HAP-1 (cell line): ENCODE data around the gene ATP5MC3.

Source experiments
- DNase-seq, 2 experiments: peaks; one replicate each; pipeline ENCODE4 v3.0.0-alpha.2; 2016 to 2020; ENCODE audit warnings: low spot score in 2 of 2
- H3K27me3 ChIP-seq: fragments of 250-450 bp; sonication (Bioruptor Pico); 2 replicates; pipeline ENCODE4 v1.5.1; 2020; ENCODE audit warnings: low read depth, mild to moderate bottlenecking, moderate library complexity
- H3K36me3 ChIP-seq: fragments of 250-450 bp; sonication (Bioruptor Pico); replicated peaks from 2 replicates; pipeline ENCODE4 v1.5.1; 2020; ENCODE audit warnings: mild to moderate bottlenecking
- H3K4me1 ChIP-seq: fragments of 250-450 bp; sonication (Bioruptor Pico); 2 replicates; pipeline ENCODE4 v1.5.1; 2020; ENCODE audit warnings: mild to moderate bottlenecking
- H3K4me3 ChIP-seq: fragments of 250-450 bp; sonication (Bioruptor Pico); 2 replicates; pipeline ENCODE4 v1.5.1; 2020; ENCODE audit warnings: mild to moderate bottlenecking, moderate library complexity
- H3K9me3 ChIP-seq: fragments of 250-450 bp; sonication (Bioruptor Pico); 2 replicates; pipeline ENCODE4 v1.5.1; 2020; ENCODE audit warnings: mild to moderate bottlenecking, moderate library complexity
- in situ Hi-C: fragments of 300-500 bp; cut with MboI; formaldehyde crosslinking; loops from 3 replicates; pipeline ENCODE4 v1.14.3; 2020; ENCODE audit warnings: low sequenced_read_pairs, inconsistent platforms, mixed read lengths

The ATP5MC3 gene

GRCh38 chr2:175158894-175159293, 22.6 kb downstream of the ATP5MC3 start:
- Histone ChIP-seq H3K36me3 (no peaks in the 10 kb centered on the region), H3K27me3 (no peaks in the 10 kb centered on the region), H3K4me1 (peaks cover 15% of the 10 kb centered on the region), H3K4me3 (no peak overlapping the region), H3K9me3 (no peaks in the 10 kb centered on the region)
- in situ Hi-C loops = no loop called here
- DNase-seq = no peak

GRCh38 chr2:175156534-175156933, 25.0 kb downstream of the ATP5MC3 start:
- in situ Hi-C loops = no loop called here
- Histone ChIP-seq H3K36me3 (no peaks in the 10 kb centered on the region), H3K4me1 (peaks cover 29% of the 10 kb centered on the region), H3K9me3 (no peaks in the 10 kb centered on the region), H3K27me3 (no peaks in the 10 kb centered on the region), H3K4me3 (no peak overlapping the region)
- DNase-seq = peak; percentile 64 to 70

GRCh38 chr2:175154661-175155082, 26.8 kb downstream of the ATP5MC3 start:
- Histone ChIP-seq H3K4me1 (peaks cover 29% of the 10 kb centered on the region), H3K9me3 (no peaks in the 10 kb centered on the region), H3K4me3 (no peak overlapping the region), H3K27me3 (no peaks in the 10 kb centered on the region), H3K36me3 (peaks cover under 1% of the 10 kb centered on the region)
- DNase-seq = no peak
- in situ Hi-C loops = no loop called here

- Histone ChIP-seq H3K4me1 (peaks cover 23% of the 10 kb centered on the region), H3K4me3 (no peak overlapping the region), H3K27me3 (no peaks in the 10 kb centered on the region), H3K9me3 (no peaks in the 10 kb centered on the region), H3K36me3 (peaks cover 7% of the 10 kb centered on the region)
- no peak for DNase-seq
- in situ Hi-C loops = no loop called here
These were observed 29.3 kb downstream of the ATP5MC3 start for GRCh38 chr2:175152242-175152641.

- H3K36me3 ChIP-seq = peaks cover 7% of the 10 kb centered on the region
- DNase-seq = no peak
- in situ Hi-C loops = no loop called here
- H3K4me1 ChIP-seq = peaks cover 18% of the 10 kb centered on the region
- no peaks in the 10 kb centered on the region for H3K9me3 ChIP-seq
- H3K27me3 ChIP-seq = no peaks in the 10 kb centered on the region
- H3K4me3 ChIP-seq = no peak overlapping the region
These were observed 29.7 kb downstream of the ATP5MC3 start for GRCh38 chr2:175151791-175152190.

- Histone ChIP-seq H3K27me3 (no peaks in the 10 kb centered on the region), H3K9me3 (no peaks in the 10 kb centered on the region), H3K4me3 (no peak overlapping the region), H3K36me3 (peaks cover 7% of the 10 kb centered on the region), H3K4me1 (peaks cover under 1% of the 10 kb centered on the region; the same call in 1 of the 2 replicates)
- in situ Hi-C loops = no loop called here
- no peak for DNase-seq
These were observed 34.3 kb downstream of the ATP5MC3 start for GRCh38 chr2:175147186-175147585.

GRCh38 chr2:175143678-175144077, 37.8 kb downstream of the ATP5MC3 start:
- Histone ChIP-seq H3K4me1 (peaks cover 9% of the 10 kb centered on the region), H3K9me3 (no peaks in the 10 kb centered on the region), H3K36me3 (no peaks in the 10 kb centered on the region), H3K27me3 (no peaks in the 10 kb centered on the region), H3K4me3 (no peak overlapping the region)
- no peak for DNase-seq
- in situ Hi-C loops = no loop called here

GRCh38 chr2:175143191-175143590, 38.3 kb downstream of the ATP5MC3 start:
- Histone ChIP-seq H3K9me3 (no peaks in the 10 kb centered on the region), H3K4me1 (peaks cover 14% of the 10 kb centered on the region), H3K36me3 (no peaks in the 10 kb centered on the region), H3K27me3 (no peaks in the 10 kb centered on the region), H3K4me3 (no peak overlapping the region)
- in situ Hi-C loops = no loop called here
- no peak for DNase-seq

GRCh38 chr2:175140332-175140731, 41.2 kb downstream of the ATP5MC3 start:
- peaks cover 40% of the 10 kb centered on the region for H3K4me1 ChIP-seq
- H3K36me3 ChIP-seq = no peaks in the 10 kb centered on the region
- no peak overlapping the region for H3K4me3 ChIP-seq
- H3K27me3 ChIP-seq = no peaks in the 10 kb centered on the region
- in situ Hi-C loops = no loop called here
- H3K9me3 ChIP-seq = no peaks in the 10 kb centered on the region
- no peak for DNase-seq

- Histone ChIP-seq H3K9me3 (no peaks in the 10 kb centered on the region), H3K4me3 (no peak overlapping the region), H3K36me3 (no peaks in the 10 kb centered on the region), H3K4me1 (peaks cover 41% of the 10 kb centered on the region), H3K27me3 (no peaks in the 10 kb centered on the region)
- DNase-seq = peak in 1 of 2 experiments; percentile 79
- in situ Hi-C loops = no loop called here
These were observed 43.7 kb downstream of the ATP5MC3 start for GRCh38 chr2:175137793-175138192.

- Histone ChIP-seq H3K9me3 (no peaks in the 10 kb centered on the region), H3K4me1 (peaks cover 41% of the 10 kb centered on the region), H3K4me3 (no peak overlapping the region), H3K36me3 (no peaks in the 10 kb centered on the region), H3K27me3 (no peaks in the 10 kb centered on the region)
- no peak for DNase-seq
- in situ Hi-C loops = no loop called here
These were observed 44.9 kb downstream of the ATP5MC3 start for GRCh38 chr2:175136334-175137215.

GRCh38 chr2:175135862-175136261, 45.6 kb downstream of the ATP5MC3 start:
- DNase-seq = peak in 1 of 2 experiments; percentile 70
- in situ Hi-C loops = no loop called here
- H3K9me3 ChIP-seq = no peaks in the 10 kb centered on the region
- H3K27me3 ChIP-seq = no peaks in the 10 kb centered on the region
- H3K36me3 ChIP-seq = no peaks in the 10 kb centered on the region
- peaks cover 42% of the 10 kb centered on the region for H3K4me1 ChIP-seq
- H3K4me3 ChIP-seq = no peak overlapping the region

- peaks cover 41% of the 10 kb centered on the region for H3K4me1 ChIP-seq
- DNase-seq = no peak
- H3K9me3 ChIP-seq = no peaks in the 10 kb centered on the region
- no peaks in the 10 kb centered on the region for H3K36me3 ChIP-seq
- no peak overlapping the region for H3K4me3 ChIP-seq
- in situ Hi-C loops = no loop called here
- no peaks in the 10 kb centered on the region for H3K27me3 ChIP-seq
These were observed 46.3 kb downstream of the ATP5MC3 start for GRCh38 chr2:175135177-175135576.

- in situ Hi-C loops = no loop called here
These were observed 50.3 kb downstream of the ATP5MC3 start for GRCh38 chr2:175131252-175131651.

More at GRCh38 chr2:175131252-175131651, 50.3 kb downstream of the ATP5MC3 start:
- Histone ChIP-seq H3K4me3 (no peak overlapping the region), H3K4me1 (peaks cover 12% of the 10 kb centered on the region), H3K27me3 (no peaks in the 10 kb centered on the region), H3K36me3 (peaks cover 19% of the 10 kb centered on the region), H3K9me3 (no peaks in the 10 kb centered on the region)
- DNase-seq = no peak
